Measurements from ENCODE around the gene WDR86. TPM values are rescaled to one million over a fixed set of nuclear protein-coding genes. Genes with fewer than 3 reads are reported as not detected.
A peak's percentile ranks its signal among the peaks of the same experiment; 100 is the strongest.

The WDR86 gene
- total RNA-seq, 1 donor from 2014 or later: 83.0 TPM

- H3K9me3 Mint-ChIP-seq: no peaks in the 10 kb centered on the region
- no peak for DNase-seq (ENCODE audit: extremely low spot score, unreplicated experiment)
- peaks cover 12% of the 10 kb centered on the region for H3K36me3 Mint-ChIP-seq
- TF ChIP-seq, protein P1, sequence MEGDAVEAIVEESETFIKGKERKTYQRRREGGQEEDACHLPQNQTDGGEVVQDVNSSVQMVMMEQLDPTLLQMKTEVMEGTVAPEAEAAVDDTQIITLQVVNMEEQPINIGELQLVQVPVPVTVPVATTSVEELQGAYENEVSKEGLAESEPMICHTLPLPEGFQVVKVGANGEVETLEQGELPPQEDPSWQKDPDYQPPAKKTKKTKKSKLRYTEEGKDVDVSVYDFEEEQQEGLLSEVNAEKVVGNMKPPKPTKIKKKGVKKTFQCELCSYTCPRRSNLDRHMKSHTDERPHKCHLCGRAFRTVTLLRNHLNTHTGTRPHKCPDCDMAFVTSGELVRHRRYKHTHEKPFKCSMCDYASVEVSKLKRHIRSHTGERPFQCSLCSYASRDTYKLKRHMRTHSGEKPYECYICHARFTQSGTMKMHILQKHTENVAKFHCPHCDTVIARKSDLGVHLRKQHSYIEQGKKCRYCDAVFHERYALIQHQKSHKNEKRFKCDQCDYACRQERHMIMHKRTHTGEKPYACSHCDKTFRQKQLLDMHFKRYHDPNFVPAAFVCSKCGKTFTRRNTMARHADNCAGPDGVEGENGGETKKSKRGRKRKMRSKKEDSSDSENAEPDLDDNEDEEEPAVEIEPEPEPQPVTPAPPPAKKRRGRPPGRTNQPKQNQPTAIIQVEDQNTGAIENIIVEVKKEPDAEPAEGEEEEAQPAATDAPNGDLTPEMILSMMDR (conservative IDR thresholded peaks at IDR 0.05): no peak
- H3K27ac Mint-ChIP-seq: peak overlapping the region; percentile 93
- no peaks in the 10 kb centered on the region for H3K27me3 Mint-ChIP-seq
- H3K4me3 Mint-ChIP-seq: peak overlapping the region; percentile 79
- H3K4me1 Mint-ChIP-seq (ENCODE audit: unreplicated experiment): peaks cover 9% of the 10 kb centered on the region
Observed at GRCh38 chr7:151349507-151349853, 60.4 kb downstream of the WDR86 start.

DNA sequence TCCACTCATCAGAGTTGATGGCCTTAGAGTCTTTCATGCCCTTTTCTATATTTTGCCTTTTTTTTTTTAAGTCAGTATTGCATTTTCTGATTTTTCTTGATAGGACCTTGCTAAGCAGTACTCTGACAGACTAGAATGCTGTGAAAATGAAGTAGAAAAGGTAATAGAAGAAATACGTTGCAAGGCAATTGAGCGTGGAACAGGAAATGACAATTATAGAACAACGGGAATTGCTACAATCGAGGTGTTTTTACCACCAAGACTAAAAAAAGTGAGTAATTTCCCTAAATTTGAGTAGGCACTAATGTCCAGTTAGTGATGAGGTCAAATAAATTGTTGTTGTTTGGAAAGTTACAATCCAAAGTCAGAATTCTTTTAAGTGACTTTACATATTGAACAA lies 60.9 kb downstream of the WDR86 start:
- Mint-ChIP-seq H3K27me3 (no peaks in the 10 kb centered on the region), H3K27ac (no peak overlapping the region), H3K4me1 (ENCODE audit: unreplicated experiment) (peaks cover 9% of the 10 kb centered on the region), H3K4me3 (no peak overlapping the region), H3K36me3 (peaks cover 12% of the 10 kb centered on the region), H3K9me3 (no peaks in the 10 kb centered on the region)
- DNase-seq (ENCODE audit: extremely low spot score, unreplicated experiment): no peak
- TF ChIP-seq, protein P1 (conservative IDR thresholded peaks at IDR 0.05): no peak

DNA sequence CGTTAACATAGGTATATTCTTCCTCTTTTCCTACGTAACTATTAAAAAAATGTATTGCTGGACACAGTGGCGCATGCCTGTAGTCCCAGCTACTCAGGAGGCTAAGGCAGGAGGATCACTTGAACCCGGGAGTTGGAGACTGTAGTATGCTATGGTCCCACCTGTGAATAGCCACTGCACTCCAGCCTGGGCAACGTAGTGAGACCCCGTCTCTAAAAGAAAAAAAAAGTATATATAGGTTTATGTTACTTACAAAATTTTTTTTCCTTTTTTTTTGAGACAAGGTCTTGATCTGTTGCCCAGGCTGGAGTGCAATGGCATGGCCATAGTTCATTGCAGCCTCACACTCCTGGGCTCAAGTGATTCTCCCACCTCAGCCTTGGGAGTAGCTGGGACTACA lies 62.6 kb downstream of the WDR86 start:
- Mint-ChIP-seq H3K4me1 (ENCODE audit: unreplicated experiment) (peaks cover 18% of the 10 kb centered on the region), H3K36me3 (peaks cover 12% of the 10 kb centered on the region), H3K27ac (no peak overlapping the region), H3K9me3 (no peaks in the 10 kb centered on the region), H3K27me3 (no peaks in the 10 kb centered on the region), H3K4me3 (no peak overlapping the region)
- TF ChIP-seq, protein P1 (conservative IDR thresholded peaks at IDR 0.05): no peak
- DNase-seq (ENCODE audit: extremely low spot score, unreplicated experiment): no peak

DNA sequence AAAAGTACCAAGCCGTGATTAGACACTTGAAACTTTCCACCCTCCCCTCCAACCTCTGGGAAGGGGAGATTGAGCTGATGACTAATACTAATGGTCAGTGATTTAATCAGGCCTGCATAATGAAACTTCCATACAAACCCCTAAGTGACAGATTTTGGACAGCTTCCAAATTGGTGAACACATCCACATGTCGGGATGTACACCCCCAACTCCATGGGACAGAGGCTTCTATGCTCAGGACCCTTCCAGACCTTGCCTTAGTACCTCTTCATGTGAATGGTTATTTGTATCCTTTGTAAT lies 63.4 kb downstream of the WDR86 start:
- H3K4me1 Mint-ChIP-seq (ENCODE audit: unreplicated experiment): peaks cover 20% of the 10 kb centered on the region
- no peaks in the 10 kb centered on the region for H3K27me3 Mint-ChIP-seq
- TF ChIP-seq, protein P1 (conservative IDR thresholded peaks at IDR 0.05): no peak
- peak overlapping the region; percentile 17 for H3K27ac Mint-ChIP-seq
- peaks cover 12% of the 10 kb centered on the region for H3K36me3 Mint-ChIP-seq
- no peak overlapping the region for H3K4me3 Mint-ChIP-seq
- H3K9me3 Mint-ChIP-seq: no peaks in the 10 kb centered on the region
- DNase-seq (ENCODE audit: extremely low spot score, unreplicated experiment): no peak

DNA sequence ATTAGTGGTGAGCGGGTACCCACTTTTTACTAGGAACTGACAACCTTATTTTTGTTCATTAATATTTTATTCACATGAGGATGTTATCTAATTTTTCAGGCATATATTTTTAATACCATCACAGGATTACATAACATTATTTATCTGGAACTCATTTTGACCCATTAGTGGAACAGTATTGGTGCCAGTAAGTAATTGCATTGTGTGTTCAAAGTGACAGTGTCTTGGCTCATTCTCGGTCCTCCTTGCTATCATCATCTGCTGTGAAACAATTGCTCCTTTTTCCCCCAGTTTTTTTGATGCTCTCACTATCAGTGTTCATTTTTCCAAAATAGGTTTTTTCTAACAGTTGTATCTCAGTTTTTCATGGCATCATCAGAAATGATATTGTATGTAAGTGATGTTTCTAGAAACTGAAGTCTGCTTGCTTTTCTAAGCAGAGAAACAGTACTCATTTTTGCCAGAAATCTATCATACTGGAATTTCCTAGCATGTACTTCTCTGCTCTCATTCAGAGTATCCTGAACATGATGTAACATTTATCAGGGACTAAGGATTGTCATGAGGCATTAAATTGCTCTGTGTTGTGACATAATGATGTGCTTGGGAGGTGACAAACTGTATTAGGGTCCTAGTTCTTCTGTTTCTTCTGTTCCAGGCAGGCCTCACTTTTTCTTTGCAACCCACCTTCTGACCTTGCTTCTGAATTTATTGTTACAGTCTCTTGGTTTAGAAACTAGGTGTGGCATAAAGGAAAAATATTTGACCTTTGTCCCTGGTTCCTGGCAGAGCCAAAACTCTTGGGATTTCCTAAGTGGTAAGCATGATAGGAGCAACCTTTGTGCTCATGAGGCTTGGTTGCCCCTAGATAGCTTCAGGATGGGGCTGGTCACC lies 64.0 kb downstream of the WDR86 start:
- Mint-ChIP-seq H3K4me3 (no peak overlapping the region), H3K9me3 (no peaks in the 10 kb centered on the region), H3K27ac (peak overlapping the region; percentile 17), H3K36me3 (peaks cover 11% of the 10 kb centered on the region), H3K27me3 (no peaks in the 10 kb centered on the region), H3K4me1 (ENCODE audit: unreplicated experiment) (peaks cover 20% of the 10 kb centered on the region)
- TF ChIP-seq, protein P1 (conservative IDR thresholded peaks at IDR 0.05): no peak
- DNase-seq (ENCODE audit: extremely low spot score, unreplicated experiment): no peak

Measured in type B pancreatic cell (in vitro differentiated cells).